HG03432 (cell line): ENCODE data around the gene AMPH.
"Not testable (repeated sequence)": the region's sequence is repeated elsewhere in the genome, so short reads cannot be mapped to it uniquely, and the experiment has no call there.

Experiments used
- ATAC-seq: cut with Tn5 transposase; IDR thresholded peaks from one replicate; pipeline ENCODE4 v1.9.1; 2021; ENCODE audit warnings: mild to moderate bottlenecking, moderate library complexity; ENCODE audit not compliant: unreplicated experiment

AMPH gene

DNA sequence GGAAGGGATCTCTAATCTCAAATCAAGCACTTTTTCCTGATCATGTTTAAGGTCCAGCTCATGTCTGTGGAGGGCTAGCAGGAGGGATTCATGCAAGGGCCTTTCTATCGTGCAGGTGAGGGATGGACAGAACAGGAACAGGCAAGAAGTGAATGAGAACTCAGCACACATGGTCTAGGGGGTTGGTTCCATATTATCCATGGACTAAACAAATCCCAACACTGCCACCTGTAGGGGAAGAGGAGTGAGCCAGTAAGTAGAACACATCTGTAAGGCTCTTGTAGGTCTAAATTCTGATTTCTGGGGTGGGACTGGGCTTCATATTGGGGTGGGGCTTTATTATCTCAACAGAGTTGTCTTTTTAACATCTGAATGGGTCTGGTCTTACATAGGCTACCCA, 219.8 kb downstream of the AMPH start:
- no peak for ATAC-seq

DNA sequence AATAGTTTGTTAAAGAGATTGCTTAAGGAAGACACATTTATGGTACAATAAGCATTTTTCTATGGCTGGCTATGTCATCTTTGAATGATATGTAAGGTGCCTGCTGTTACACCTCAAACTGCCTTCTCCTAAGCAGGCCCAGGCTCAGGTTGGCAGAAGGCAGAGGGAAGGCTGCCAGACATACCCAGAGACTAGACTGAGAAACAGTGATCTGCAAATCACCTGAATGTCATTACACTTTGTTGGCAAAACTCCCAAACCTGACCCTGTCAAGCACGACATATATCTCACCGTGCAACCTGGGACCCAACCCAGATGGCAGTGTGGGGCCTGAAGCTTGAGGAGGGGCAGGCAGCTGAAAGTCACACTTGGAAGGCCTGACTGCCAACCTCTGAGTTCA, 221.1 kb downstream of the AMPH start:
- ATAC-seq, result no peak

DNA sequence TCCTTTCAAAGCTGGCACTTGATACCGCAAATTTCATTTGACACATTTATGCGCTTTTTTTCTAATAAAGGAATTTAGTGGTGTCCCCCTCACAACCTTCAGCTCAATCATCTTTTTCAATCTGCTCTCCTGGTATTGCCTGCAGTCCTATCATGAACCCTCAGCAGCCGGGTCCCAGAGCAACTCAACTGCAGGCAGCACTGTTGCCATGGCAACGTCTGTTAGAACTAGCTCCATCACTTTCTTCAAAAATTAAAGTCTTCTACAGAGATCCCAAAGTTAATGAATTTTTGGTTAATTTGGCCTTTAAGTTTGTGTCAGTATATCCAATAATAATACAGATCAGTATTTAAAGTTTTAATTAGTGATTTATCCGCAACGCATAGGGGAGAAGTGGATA, 221.6 kb downstream of the AMPH start:
- no peak for ATAC-seq

DNA sequence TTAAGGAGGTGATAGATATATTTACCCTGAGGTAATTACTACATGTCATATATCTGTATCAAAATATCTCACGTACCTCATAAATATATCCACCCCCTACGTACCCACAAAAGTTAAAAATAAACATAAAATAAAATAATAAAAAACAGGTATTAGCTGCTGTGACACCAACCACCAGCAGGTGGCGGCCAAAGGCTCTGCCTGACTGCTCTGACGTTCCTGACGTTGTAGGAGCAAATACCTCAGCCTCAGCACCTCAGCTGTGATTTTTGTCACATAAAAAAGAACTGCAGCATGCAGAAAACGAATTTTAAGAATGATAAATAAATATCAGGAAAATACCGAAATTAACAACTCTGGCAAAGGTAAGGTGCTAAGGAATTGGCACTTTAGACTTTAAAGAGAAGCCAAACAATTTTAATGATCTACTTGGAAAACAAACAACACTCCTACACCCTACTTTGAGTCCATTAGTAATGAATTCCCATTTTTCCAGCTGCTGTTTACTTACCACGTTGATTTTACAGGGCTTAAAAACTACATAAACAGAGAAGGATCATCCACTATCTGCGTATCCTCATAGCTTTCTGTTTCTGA, 232.3 kb downstream of the AMPH start:
- peak; percentile 69 for ATAC-seq

DNA sequence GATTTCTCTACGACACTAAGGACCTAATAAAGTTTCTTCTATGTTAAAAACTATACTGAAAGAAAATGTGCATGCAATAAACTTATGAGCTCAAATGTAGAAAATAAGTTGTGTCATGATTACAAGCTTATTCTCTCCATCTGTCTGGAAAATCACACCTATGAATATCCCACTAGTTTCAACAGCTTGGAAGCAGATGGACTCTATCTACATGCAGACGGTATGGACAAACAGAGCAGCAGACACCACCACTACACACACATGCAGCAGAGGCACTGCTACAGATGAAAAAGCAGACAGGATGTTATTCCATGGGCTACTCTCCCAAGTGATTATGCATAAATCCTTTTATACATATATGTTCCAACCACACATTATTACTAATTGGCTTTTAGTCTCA, 234.3 kb downstream of the AMPH start:
- no peak for ATAC-seq

DNA sequence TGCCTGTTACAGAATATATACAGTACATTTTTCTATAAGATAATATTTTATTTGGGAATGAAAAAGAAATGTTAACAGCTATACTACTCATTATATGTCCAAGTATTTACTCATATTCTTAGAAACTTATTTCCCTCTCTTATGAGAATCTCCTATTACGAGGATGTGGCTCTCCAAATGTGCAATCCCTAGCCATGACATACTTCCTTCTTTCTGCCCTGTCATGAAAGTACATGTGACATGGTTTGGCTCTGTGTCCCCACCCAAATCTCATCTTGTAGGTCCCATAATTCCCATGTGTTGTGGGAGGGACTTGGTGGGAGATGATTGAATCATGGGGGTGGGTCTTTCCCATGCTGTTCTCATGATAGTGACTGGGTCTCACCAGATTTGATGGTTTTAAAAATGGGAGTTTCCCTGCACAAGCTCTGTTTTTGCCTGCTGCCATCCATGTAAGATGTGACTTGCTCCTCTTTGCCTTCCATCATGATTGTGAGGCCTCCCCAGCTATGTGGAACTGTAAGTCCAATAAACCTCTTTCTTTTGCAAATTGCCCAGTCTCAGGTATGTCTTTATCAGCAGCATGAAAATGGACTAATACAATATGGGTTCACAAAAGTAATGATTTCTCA, 235.1 kb downstream of the AMPH start:
- not testable (repeated sequence) for ATAC-seq

DNA sequence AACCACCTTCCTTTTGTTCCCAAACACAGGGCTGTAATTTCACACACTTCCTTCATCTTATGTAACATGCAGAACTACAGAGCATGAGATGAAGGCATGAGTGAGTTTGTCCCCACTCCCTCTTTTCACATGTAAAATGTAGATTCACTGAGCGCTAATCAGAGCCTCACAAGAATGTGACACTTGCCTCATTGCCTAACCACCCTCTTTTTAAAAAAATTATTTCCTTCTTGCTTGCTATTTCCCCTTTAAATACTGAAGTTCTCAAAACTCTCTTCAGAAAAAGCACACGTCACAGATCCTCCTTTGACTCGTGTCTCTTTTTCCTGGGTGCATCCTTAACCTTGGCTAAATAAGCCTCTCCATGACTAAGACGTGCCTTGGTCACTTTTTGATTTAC, 236.5 kb downstream of the AMPH start:
- ATAC-seq, result no peak

DNA sequence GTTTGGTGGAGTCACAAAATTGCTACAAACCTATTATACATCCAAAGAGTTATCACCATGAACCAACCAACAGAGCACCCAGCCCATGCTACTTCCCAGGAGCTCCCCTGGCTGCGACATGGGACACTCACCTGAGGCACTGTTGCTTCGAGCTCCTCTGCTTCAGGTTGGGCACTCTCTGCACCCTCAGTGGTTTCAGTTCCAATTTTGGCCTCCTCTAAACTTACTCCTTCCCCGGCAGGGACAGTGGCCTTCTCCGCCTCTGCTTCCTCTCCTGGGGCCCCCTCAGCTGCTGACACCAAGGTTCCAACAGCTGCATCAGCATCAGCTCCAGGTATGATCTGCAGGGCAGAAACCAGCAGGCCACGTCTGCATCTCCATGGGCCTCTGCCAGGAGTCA, 237.3 kb downstream of the AMPH start:
- peak; percentile 72 for ATAC-seq

DNA sequence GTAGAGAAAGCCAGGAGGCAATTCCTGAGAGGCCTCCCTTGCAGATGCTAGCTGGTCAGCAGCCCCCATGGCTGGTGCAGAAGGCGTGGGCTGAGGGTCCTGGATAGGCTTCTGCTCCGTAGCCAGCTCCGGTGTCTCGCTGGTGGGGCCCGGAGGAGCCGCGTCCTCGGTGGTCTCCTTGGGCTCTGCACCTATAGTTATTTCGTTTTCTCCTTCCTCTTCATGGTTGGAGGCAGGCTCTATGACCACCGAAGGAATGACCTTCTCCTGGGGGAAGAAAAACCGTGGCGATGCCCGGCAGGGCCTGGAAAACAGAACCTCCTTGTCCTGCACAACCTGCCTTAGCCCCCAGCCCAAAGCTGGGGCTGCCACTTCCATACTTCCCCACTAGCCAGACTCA, 239.4 kb downstream of the AMPH start:
- no peak for ATAC-seq

DNA sequence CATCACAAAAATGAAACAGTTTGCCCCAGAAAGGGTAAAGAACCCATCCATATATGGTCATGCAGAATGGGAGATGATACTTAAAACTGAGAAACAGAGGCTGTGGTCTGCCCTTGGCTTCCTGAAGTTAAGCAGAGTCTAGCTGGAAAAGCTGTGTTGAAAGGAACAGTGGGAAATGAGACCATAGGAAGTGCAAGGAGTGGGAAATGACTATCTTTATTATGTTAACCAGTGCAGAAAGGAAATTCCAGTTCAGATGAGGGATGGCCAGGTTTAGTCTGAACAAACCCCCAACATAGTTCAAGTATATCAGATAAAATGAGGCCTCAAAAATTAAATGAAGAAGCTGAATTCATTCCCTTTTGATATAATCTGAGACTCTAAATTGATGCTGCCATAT, 245.5 kb downstream of the AMPH start:
- ATAC-seq, result no peak

DNA sequence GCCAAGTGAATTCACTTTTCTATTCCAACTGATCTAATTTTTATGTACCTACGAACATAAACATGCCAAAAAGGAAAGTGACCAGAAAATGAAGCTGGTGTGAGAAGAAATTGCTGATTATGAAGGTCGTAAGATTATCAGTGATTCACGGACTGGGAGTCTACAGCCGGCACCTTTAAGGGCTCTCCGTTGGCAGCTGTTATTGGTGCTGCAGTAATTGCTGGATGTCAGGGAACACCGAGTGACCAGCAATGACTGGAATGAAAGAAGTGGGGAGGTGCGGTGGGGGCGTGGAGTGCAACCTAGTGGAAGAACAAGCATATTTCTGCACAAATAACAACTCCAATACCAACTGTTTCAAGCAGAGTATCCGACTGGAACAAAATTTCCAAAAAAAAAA, 247.9 kb downstream of the AMPH start:
- no peak for ATAC-seq

DNA sequence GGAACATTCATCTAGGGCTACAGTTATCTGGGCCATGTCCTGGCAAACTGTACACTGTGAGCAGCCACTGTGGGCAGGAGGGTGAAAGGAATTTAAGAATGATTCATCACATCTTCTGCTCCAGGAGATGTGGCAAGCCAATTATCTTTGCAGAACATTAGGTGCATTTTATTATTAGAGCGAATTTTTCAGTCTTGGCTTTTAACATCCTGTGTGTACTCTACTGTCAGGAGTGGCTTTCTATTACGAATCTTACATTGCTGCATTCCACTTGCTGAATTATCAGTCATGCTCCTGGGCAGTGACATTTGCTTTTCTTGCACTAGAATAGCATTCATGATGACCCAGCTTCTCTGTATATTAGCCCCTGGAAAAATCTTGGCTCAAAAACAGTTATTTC, 248.5 kb downstream of the AMPH start:
- no peak for ATAC-seq

DNA sequence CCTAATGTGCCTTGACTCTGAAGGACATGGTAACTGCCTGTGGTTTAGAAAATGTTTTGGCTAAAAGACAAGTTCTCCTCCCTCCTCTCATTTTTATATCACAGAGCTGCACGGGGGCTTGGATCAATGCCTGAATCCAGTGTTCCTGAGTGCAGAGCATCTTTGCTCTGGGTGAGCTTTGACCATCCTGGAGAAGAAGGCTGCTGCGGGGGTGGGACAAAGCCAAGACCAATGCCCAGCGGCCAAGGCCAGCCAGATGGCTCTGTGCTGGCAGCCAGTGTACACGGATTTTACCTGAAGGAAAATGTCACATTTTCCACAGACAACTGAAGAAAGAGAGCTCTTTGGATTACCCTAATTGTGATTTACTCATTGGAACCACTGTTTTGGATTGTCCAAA, 255.7 kb downstream of the AMPH start:
- ATAC-seq, result no peak

DNA sequence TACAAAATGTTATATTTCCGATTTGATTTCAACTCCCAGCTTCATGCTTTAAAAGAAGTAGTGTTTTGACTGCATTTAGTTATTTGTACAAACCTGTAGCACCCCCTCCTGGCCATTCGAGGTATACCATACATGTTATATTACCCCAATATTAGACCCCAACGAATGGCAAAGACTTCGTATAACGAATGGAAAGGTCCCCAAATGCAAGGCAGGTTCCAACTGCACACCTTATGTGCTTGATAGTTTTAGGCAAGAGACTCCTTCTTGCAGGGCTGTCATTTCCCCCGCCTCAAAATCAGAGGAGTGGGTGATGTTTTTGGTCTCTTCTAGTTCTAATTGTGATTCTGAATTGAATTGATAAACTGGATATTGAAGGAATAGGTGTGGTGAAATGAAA, 256.7 kb downstream of the AMPH start:
- peak; percentile 41 for ATAC-seq

DNA sequence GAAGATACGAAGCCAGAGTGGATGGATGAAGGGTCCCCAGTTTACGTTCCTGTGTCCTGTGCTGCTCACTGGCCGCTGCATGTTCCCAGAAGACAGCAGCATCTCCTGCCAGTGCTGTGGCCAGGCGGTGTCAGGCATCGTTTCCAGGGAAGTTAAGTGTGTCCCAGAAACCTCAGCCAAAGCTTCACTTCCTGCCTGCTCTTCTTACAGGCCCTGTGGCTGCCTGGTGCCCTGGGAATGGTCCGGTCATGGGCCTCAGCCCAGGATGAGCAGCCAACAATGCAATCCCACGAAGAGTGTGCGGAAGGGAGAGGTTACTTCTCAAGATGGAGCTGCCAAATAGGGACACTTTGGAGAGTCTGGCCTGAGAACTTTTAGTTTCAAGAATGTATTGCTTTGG, 258.0 kb downstream of the AMPH start:
- ATAC-seq, result no peak

DNA sequence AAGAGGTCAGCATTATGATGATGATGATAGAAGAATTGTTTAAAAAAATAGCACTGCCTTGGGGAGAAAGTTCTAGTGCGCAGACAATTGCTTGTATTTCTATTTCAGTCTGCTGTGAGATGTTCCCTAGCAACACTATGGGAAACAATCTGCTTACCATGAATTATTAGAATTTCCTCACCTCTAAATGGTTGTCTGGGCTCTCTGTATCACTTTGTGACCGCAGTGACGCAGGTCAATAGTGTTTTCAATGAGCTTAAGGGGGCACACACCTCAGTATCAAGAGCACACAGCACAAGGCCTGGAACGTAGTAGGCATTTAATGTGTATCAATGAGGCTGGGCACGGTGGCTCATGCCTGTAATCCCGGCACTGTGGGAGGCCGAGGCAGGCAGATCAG, 258.9 kb downstream of the AMPH start:
- no peak for ATAC-seq

DNA sequence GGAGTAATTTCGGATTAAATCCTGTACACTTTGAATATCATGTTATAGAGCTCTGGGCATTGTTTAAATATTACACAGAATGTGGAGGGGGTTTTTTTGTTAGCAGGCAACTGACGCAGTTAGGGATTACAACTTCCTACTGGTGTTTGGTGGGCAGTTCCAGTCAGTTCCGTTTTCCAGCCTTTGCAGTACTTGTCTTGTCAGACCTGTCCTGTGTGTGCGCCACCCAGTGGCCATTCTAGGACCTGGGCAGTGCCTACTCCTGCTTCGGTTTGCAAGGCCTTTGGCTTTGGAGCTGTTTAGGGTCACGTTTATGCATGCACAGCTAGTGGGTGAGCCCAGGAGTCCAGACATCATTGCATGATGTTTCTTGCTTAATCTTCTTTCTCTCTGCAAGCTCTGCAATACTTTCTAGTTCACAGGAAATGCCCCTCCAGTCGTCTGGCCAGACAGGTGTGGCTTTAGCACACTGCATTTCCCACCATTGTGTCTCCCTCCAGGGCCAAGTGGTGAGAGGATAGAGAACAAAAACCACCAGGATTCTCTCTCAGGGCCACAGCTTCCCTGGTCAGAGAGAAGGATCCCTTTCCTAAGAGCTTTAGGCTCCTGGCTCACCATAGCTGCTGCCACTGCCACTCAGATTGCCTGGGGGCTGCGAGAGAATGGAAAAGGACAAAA, 261.2 kb downstream of the AMPH start:
- peak; percentile 77 for ATAC-seq

DNA sequence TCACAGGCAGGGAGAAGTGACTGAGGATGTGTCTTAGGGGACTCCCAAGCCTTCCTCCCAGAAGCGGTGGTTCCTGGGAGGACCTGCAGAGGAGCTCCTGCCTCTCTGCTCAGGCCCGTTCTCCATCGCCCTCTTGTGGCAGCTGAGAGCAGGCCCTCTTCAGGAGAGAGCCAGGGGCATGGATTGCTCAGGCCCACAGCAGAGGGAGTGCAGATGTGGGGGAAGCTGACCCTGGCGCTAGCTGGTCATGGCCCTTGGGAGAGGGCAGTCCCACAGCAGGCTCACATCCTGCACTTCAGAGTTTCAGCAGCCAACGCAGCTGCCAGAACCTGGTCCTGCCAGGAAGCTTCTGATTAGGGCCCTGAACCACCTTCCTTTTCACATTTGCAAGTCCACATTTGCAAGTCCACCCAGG, 263.0 kb downstream of the AMPH start:
- ATAC-seq, result peak; percentile 61

DNA sequence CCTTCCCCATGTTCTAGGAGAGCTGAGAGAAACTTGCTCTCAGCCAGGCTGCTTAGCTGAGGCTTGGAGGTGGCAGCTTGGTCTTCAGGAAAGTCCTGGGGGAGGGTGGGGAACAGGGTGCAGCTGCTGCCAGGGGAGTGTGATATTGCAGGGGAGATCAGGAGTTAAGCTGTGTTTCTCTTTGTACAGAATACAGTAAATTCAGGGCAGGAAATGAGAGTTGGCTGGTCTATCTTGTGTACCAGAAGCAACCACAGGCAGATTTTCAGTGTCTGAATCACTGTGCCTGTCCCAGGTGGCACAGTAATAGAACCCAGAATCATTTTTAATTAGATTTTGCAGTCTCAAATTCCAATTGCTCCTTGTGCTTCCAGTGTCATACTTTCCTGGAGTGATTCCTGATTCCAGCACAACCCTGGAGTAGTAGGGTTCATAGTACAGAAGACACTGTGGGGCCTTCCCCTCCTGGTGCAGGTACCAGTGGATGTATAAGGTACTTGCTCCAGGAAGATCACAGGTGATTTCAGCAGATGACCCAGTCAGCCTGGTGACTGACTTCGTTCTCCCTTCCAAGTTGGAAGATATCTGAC, 263.8 kb downstream of the AMPH start:
- peak; percentile 70 for ATAC-seq

DNA sequence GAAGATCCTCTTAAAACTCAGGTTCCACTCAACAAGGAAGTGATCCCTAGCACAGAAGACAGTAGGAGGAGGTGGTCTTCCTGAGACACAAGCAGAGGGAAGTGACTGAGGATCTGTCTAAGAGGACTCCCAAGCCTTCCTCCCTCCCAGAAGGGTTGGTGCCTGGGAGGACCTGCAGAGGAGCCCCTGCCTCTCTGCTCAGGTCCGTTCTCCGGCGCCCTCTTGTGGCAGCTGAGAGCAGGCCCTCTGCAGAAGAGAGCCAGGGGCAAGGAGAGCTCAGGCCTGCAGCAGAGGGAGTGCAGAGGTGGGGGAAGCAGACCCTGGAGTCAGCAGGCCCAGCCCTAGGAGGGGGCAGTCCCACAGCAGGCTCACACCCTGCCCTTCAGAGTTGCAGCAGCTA, 267.8 kb downstream of the AMPH start:
- not testable (repeated sequence) for ATAC-seq

DNA sequence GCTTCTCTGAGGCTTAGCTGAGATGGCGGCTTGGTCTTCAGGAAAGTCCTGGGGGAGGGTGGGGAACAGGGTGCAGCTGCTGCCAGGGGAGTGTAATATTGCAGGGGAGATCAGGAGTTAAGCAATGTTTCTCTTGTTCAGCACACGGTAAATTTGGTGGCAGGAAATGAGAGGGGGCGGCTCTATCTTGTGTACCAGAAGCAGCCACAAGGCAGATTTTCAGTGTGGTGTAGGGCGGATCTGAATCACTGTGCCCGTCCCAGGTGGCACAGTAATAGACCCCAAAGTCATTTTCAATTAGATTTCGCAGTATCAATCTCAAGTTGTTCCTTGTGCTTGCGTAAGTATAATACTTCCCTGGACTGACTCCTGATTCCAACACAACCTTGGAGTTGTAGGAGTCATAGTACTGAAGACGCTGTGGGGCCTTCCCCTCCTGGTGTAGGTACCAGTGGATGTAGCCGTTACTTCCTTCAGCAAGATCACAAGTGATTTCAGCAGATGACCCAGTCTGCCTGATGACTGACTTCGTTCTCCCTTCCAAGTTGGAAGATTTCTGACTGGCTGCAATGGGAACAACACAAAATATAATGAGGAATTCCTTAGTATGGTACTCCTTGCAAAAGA, 268.4 kb downstream of the AMPH start:
- ATAC-seq, result peak; percentile 37

DNA sequence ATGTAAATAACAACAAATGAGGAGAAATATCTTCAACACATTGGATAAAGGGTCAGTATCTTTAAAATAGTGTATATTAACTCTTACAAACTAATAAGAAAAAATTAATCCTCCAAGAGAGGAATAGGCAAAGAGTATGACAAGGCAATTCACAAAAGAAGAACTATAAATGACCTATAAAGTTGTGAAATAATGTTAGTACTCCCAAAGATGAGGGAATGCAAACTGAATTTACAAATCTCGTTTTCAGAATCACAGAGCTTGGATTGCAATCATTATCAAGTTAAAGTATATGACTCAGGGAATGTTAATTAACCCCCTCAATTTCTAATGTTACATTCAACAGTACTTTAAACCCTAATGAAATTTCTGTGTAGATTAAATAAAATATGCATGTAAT, 270.4 kb downstream of the AMPH start:
- ATAC-seq, result no peak
